ENCODE results near the gene GNA15.

The GNA15 gene

DNA sequence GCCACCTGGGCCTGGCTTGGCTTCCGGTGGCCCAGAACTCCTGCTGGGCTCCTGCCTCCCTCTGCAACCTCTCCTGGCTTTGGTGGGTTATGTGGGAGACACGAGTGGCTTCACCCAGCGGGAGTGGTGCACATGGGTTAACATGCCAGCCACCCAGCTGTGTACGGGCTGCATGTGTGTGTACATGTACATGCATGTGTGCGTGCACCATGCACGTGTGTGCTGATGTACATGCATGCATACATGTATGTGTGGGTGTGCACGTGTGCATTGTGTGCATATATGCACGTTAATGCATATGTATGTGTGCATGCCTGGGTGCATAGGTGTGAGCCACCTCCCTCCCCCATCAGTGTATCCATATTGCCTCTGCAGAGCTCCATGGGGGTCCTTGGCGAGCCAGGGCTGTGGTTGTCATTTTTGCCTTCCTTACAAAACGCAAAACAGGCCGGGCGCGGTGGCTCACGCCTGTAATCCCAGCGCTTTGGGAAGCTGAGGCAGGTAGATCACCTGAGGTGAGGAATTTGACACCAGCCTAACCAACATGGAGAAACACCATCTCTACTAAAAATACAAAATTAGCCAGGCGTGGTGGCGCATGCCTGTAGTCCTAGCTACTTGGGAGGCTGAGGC lies 29.2 kb upstream of the GNA15 start:
- DNase-seq (ENCODE audit: low read depth) = no peak

DNA sequence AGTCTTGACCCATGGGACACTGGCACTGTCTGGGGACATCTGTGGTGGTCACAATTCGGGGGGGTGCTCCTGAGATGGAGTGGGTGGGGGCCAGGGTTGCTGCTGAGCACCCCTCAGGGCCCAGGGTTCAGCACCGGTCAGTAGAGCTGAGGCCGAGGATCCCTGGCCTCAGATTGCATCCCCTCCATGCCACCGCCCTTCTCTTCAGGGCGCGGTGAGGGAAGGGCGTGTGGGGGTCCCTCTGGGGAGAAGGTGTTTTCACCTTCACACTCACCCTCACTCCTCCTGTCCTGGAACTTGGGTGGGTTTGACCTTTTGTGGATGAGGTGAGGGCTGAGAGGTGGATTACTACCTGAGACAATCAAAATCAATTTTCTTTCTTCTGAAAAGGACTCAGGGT lies 28.2 kb upstream of the GNA15 start:
- no peak for DNase-seq (ENCODE audit: low read depth)

- DNase-seq (ENCODE audit: low read depth) = peak; percentile 13
Measured at GRCh38 chr19:3108775-3109174, 27.1 kb upstream of the GNA15 start.

DNA sequence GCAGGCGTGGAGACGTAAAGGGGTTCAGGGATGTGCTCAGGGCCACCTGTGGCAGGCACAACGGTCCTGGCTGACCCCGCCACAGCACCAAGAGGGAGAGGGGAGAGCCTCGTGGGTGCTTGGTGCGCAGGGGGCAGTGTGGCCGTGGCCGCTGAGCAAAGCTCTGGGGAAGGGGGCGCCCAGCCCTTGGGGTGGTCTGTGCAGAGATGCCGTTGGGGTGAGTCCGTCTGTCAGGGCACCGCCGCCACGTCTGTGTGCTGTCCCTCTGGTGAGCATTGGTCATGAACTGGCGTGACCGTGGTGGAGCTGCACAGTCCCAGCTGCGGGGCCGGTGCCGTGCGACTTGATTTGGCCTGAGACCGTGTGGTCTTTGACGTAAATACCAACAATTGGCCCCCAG lies 26.3 kb upstream of the GNA15 start:
- DNase-seq (ENCODE audit: low read depth) = no peak

DNA sequence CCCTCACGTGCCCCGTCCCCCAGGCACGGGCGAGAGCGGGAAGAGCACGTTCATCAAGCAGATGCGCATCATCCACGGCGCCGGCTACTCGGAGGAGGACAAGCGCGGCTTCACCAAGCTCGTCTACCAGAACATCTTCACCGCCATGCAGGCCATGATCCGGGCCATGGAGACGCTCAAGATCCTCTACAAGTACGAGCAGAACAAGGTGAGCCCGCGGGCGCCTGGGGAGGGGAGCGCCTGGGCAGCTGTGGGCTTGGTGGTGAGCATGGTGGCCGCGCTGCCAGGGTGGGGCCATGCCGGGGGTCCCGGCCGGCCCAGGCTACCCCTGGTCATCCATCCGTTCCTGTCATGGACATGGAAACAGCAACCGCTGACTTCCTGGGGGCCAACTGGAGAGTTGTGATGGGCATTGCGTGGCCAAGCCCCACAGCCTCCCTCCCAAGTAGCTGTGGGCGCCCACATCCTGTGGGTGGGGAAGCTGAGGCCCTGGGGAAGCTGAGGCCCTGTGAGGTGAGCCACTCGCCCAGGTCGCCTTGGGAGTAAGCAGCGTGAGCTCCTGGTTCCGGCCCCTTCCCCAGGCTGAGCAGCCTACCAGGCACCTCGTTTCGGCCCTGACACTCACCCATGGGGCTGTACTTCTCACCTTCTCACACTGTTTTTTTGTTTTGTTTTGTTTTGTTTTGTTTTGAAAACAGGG lies 25.6 kb upstream of the GNA15 start:
- DNase-seq (ENCODE audit: low read depth) = no peak

DNA sequence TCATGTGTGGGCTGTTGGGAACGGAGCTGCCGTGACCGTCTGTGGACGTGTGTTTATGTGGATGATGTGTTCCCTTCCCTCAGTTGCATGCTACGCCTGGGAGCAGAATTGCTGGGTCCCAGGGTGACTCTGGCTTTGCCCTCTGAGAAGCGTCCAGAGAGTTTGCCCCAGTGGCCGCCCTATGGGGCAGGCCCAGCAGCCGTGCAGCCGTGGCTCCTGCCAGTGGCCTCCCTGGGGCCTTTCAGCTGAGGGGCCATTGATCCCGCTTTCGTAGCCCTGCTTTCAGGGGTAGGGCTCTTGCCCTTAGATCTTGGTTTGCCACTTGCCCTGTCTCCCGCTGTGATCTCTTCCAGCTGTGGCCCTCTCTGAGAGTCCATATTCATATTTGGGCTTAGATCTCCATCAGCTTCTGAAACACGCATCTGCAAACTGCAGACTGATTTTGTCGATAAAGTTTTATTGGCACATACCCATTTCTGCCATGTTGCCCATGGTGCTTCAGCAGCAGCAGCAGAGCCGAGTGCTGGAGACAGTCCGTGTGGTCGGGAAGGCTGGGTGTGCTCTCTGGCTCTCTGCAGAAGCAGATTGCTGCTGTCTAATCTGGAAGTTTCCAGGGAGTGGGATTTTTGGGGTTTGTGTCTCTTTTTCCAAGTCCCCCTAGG lies 24.1 kb upstream of the GNA15 start:
- no peak for DNase-seq (ENCODE audit: low read depth)

DNA sequence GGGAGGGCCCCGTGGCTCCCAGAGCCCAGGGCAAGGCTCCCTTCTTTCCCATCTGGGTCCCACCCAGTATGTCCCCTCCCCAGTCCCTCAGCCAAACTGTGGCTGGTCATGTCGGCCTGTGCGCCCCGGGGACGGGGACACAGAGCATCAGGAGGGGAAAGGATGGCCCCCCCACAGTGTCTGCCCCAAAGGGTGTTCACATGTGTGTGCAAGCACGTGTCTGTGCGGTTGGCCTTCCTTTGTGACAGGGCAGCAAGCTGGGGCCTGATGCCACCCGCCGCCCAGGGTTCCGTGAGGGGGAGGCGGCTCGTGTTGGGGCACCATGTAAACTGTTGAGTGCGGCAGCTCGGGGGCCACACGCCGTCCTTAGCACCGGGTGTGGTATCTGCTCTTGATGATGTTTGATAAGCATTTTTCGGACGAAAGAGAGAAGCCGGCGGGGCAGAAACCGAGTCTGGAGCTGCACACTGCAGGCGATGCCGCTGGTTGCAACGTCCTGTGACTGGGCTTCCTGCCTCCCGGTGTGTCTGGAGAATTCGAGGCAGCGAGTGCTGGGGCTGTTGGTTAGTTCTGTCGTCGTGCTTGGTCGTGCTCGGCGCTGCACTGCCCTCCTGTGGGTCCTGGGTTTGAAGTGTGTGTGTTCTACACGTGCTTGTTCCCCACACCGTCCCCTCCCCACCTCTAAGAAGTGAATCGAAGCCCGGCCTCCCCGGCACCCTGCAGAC lies 23.3 kb upstream of the GNA15 start:
- DNase-seq (ENCODE audit: low read depth) = no peak

DNA sequence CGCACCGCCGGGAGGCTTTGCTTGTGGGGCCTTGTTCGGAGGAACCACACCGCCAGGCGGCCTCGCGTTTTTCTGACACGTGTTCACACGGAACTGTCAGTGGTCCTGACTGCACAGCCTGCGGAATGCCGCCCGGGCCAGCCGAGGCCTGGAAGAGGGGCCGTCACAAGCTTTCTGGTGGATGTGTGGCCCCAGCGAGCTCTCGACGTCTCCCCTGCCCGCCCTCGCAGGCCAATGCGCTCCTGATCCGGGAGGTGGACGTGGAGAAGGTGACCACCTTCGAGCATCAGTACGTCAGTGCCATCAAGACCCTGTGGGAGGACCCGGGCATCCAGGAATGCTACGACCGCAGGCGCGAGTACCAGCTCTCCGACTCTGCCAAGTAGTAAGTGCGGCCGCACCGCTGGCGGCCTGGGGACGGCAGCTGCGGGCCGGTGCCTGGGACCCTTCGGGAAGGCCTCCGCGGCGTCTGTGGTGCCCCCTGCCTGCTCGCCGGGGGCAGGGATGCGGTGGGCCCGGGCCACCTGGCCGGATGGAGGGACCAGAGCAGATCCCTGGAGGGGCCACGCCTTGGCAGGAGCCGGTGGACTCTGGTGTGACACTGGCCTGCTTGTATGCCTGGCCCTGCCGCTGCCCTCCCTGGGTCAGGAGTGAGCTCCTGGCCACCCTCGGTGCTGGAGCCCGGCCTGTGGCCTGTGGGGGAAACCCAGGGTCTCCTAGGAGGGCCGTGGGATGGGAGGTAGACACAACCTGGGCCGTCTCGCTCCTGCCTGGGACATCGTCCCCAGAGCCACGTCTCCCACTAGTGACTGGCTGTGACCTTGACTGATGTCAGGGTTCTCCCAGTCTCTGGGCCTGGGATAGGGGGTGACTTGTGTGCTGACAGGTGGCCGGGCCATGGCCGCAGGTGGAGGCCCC lies 22.5 kb upstream of the GNA15 start:
- DNase-seq (ENCODE audit: low read depth) = no peak

GRCh38 chr19:3114018-3114726 lies 21.7 kb upstream of the GNA15 start:
- DNase-seq (ENCODE audit: low read depth) = no peak

- DNase-seq (ENCODE audit: low read depth) = no peak
Measured at GRCh38 chr19:3114811-3115210, 21.0 kb upstream of the GNA15 start.

DNA sequence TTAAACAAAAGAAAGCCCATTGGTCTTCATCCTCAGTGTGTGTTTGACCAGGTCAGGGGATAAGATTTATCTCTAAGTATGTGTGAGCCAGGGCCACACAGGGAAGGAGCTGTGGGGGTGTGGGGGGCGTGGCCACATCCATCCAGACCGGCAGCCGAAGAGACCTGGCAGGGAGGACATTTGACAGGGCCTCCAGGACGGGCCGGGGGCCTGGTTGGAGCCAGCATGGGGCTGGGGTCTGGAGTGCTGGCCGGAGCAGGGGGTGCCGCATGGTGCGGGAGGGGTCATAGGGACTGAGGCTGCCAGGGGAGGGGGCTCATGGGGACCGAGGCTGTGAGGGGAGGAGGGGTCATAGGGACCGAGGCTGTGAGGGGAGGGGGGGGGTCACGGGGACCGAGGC lies 20.4 kb upstream of the GNA15 start:
- no peak for DNase-seq (ENCODE audit: low read depth)

- no peak for DNase-seq (ENCODE audit: low read depth)
Measured at GRCh38 chr19:3115916-3116602, 19.8 kb upstream of the GNA15 start.

- DNase-seq (ENCODE audit: low read depth) = no peak
Measured at GRCh38 chr19:3116621-3117020, 19.2 kb upstream of the GNA15 start.

- DNase-seq (ENCODE audit: low read depth) = no peak
Measured at GRCh38 chr19:3117716-3118115, 18.1 kb upstream of the GNA15 start.

DNA sequence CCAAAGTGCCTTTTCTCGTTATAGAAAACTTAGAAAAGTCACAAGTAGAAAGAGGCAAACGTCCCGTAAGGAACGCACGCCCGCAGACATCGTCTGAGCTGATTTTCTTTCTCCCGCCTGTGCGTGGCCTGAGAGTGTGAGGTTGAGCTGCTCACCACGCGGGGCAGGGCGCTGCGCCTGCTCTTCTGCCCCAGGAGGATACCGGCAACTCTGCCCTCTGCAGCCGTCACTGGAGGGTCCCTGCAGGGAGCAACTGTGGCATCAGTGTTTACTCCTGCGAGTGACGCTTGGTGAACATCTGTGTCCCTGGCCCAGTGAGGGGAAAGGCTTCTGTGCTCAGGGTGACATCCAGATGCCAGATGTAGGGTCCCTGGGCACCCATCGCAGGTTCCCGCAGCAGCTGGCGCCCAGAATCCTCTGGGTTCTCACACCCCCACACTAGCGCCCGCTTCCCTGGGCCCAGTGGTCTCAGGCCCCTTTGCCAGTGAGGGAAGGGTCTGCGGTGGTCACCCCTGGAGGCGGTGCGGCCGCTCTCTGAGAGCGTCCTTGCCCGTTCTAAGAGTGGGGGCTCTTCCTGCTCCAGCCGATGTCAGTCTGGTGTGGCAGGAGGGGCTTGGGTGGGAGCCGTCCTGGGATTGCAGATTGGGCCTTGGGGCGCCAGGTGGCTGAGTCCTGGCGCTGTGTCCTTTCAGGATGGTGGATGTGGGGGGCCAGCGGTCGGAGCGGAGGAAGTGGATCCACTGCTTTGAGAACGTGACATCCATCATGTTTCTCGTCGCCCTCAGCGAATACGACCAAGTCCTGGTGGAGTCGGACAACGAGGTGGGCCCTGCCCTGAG lies 17.4 kb upstream of the GNA15 start:
- no peak for DNase-seq (ENCODE audit: low read depth)

GRCh38 chr19:3119071-3119595 lies 16.7 kb upstream of the GNA15 start:
- DNase-seq (ENCODE audit: low read depth) = no peak

DNA sequence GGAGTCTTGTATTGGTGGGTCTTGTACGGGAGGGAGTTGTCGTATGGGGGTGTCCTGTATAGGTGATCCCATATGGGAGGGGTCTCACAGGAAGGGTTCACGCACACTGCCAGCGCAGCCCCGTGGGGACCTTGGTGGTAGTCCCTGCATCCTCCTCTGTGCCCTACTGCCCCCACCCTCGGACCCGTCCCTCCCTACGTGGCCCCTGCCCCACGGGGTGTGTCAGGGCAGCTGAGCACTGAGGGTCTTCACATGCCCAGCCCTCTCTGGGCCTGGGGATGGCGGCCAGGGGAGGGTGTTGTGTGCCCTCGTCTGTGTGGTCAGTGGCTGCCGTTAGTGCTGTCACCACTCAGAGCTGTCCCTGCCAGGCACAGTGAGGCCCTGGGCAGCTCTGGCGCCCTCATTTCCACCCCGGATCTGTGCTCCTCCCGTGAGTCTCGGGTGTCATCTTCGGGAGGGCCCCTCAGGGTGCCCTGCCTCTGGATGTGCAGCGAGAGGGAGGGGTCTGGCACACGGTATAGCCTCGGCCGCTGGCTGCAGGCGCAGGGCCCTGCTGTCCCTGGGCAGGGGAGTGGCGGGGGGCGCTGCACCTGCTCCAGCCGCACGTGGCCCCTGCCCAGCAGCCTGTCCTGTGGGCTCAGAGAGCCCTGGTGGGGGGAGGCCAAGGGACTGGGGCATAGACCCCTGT lies 16.0 kb upstream of the GNA15 start:
- DNase-seq (ENCODE audit: low read depth) = no peak

GRCh38 chr19:3120611-3121276 lies 15.1 kb upstream of the GNA15 start:
- DNase-seq (ENCODE audit: low read depth) = no peak

All from fibroblast of the conjunctiva (primary cell).